Measurements from ENCODE around the gene TREML4.
A peak's percentile ranks its signal among the peaks of the same experiment; 100 is the strongest.
"Not testable (repeated sequence)": the region's sequence is repeated elsewhere in the genome, so short reads cannot be mapped to it uniquely, and the experiment has no call there.

TREML4 gene, protein sequence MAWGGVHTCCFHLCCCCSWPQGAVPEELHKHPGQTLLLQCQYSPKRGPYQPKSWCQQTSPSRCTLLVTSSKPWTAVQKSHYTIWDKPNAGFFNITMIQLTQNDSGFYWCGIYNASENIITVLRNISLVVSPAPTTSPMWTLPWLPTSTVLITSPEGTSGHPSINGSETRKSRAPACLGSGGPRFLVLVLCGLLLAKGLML

DNA sequence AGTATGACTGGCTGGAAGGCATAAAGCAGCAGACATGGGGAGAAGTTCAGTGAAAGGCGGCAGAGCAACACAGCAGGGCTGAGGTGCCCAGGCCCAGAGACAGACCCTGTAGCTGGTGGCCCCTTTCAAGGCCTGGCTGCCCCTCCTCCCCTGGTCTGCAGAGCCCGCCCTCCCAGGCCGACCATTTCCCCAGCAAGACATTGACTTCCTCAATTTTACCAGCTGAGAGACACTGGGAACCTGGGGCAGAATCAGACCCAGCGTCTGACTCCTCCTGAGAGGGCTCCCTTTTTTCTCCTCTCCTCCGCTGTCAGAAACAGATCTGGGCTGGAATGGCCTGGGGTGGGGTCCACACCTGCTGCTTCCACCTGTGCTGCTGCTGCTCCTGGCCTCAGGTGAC, at the start of gene TREML4:
Gene TREML4, plus strand, starts transcription at position 254 of the 400 bp plus-strand sequence. Its CDS starts 79 bp downstream, at position 333.
- no peak for DNase-seq (ENCODE audit: low read depth in 1 of 2, low spot score in 1 of 2)

DNA sequence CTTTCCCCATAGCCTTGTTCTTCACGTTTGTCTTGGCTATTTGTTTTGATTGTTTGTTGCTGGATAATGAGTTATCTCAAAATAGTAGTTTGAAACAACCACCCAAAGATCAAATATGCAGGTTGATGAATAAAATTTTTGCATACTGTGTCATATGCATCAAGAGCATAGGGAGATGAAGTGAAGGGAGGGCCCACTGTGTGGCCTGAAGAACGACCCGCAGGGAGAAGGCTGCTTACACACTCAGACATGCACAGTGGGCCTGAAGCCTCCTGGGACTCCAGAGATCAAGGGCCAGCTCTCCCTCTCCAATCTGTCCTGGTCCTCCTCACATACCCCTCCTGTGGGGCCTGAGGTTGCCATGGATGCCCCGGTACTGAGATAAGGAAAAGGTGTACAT, 49.0 kb upstream of the TREML4 start:
- no peak for DNase-seq (ENCODE audit: low read depth in 1 of 2, low spot score in 1 of 2)

DNA sequence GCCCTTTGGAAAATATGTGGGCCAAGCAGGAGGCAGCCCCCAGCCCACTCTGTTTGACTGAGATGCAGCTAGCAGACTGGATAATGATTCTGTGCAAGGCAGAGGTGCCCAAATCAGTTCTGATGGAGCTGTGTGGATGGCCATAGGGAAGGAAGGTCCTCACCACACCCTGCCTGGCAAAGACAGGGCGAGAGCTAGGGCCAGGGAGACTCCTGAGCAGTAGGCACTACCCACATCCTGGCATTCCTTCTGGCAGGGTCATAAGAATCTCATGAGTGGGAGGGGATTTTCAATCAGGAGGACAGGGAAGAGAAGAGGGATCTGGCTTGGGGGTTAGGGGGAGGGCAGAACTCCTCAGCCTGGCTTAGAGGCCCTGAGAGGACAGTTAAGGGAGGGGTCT, 46.6 kb upstream of the TREML4 start:
- DNase-seq (ENCODE audit: low read depth in 1 of 2, low spot score in 1 of 2) = no peak

DNA sequence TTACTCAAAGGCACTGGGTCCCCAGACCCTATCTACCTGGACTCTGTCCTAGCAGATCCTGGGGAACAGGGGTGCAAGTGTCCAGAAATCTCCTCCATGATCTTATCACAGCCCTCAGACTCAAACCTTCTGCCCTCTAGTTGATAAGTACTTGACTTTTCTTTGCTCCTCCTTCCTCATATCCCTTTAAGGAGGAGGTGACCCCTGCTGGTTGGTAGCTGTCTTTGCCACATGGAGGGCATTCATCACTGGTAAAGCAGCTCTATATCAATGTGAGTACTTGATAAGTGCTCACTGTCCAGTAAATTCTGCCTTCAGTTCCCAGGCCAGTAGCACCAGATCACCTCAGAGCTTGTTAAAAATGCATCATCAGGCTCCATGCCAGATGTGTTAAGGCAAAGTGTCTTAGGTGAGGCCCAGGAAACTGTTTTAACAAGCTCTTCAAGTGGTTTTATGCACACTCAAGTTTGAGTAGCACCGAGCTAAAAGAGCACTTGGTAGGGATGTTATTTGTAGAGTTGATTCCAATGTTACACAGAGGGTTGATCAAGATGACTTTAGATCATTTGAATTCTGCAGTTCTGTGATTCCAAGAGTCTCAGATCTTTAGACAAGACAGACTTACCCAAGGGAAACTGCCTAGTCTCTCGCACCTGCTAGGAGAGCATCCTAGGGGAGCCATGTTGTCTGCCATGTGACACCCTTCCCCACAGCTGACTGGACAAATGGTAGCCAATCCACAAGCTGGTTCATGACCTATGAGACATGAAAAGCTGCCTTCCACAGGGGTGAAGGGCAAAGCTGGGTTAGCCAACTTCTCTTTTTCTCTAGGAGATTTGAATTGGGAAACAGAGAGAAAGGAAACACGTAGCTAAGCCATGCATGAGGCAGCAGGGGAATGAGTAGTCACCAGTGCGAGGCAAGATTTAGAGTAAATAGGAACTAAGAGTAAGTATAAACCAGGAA, 45.8 kb upstream of the TREML4 start:
- no peak for DNase-seq (ENCODE audit: low read depth in 1 of 2, low spot score in 1 of 2)

DNA sequence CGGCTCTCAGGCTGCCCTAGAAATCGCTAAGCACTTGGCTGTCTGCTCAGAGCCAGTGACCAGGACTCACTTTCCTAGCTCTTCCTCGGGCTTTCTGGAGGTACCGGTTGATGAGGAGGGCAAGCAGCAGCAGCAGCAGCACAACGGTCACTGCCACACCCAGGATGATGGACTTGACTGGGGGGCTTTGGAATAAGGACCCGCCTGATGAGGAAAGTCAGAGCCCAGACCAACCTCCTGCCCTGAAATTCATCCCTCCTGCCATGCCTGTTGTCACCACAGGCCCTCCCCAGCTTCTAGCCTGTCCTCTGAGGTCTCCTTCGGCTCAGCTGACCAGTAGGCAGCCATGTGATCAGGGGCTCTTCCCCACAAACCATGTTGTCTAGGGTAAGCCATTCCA, 43.4 kb upstream of the TREML4 start:
- no peak for DNase-seq (ENCODE audit: low read depth in 1 of 2, low spot score in 1 of 2)

DNA sequence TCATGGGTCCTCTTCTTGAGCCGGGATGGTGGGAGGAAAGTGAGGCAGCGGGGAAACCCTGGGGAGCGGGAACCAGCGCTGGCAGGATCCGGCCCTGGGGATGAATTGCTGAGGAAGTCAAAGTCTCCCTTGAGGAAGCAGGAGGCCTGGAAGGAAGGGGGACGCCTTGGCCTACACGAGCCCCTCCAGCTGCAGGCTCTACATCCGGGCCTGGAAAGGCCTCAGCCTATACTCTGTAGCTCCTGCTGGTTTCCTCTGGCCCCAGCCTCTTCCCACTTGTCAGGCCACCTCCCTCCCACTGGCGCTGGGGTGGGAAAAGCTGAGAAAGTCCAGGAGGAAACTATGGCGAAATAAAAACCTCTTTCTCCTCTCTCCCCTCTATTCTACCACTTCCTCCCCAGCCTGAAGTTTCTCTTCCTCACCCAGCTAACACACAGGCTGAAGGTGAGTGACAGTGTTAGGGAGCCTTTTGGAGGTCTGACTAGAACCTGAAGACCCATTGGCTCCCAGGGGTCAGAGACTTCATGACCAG, 42.1 kb upstream of the TREML4 start:
- DNase-seq (ENCODE audit: low read depth in 1 of 2, low spot score in 1 of 2) = no peak

DNA sequence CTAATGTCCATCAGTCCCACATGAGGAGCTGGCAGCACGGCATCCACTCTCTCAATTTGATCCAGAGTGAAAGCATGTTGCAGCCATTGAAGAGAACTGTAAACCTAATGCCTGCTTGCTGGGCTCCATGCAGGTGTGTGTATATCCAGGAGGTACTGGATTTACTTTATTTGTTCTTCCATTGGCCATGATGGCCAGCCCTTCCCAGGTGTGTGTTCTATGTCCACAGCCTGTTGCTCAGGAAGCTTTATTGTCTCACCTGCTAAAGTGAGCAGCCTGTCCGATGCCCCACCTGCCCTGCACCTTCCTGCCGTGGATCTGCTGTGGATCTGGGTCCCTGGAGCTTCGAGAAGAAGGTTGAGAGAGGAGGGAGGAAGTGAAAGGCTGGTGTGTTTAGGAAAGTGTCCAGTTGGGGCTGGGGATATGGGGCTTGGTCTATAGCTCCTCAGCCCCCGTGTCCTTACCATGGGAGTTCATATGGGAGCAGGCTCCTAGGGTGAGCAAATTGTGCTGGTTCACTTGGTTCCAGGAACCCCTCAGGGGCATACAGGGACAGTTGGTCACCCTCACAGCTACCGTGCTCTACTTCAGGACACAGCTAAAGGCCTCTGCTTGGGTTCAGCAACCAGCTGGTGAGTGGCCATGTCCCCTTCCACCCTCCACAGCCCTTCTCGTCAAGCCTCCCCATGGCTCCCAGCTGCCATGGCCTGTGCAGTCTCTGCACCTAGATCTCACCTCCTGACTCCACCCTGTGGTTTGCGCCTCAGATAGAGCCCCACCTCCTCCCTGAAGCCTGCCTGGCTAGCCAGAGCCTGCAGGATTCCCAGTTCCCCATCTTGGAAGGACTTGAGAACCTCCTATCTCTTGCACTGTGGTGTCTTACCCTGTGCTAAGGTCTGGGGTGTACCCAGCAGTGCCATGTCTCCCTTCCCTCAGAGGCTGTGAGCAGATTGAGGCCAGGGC, 39.9 kb upstream of the TREML4 start:
- no peak for DNase-seq (ENCODE audit: low read depth in 1 of 2, low spot score in 1 of 2)

DNA sequence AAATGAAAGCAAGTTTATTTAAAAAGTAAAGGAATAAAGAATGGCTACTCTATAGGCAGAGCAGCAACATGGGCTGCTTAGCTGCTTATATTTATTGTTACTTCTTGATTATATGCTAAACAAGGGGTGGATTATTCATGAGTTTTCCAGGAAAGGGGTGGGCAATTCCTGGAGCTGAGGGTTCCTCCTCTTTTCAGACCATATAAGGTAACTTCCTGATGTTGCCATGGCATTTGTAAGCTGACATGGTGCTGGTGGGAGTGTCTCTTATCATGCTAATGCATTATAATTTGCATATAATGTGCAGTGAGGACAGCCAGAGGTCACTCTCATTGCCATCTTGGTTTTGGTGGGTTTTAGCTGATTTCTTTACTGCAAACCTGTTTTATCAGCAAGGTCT, 39.1 kb upstream of the TREML4 start:
- DNase-seq (ENCODE audit: low read depth in 1 of 2, low spot score in 1 of 2) = not testable (repeated sequence)

DNA sequence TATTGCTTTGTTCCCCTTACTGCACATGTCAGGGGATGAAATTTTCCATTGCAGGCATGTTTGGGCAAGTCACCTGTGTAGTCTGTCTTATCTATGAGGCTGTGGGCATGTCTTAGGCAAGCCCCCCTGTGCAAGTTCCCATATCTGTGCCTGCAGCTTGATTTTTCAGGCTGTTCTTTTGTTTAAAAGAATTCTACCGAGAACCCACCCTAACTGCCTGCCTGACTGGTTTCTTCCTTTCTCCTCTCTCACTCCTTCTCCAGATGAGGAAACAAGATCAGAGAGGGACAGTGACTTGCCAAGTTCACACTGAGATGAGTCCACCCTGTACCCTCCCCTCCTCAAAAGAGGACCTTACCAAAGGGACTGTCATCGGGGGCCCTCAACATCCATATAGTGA, 38.2 kb upstream of the TREML4 start:
- no peak for DNase-seq (ENCODE audit: low read depth in 1 of 2, low spot score in 1 of 2)

DNA sequence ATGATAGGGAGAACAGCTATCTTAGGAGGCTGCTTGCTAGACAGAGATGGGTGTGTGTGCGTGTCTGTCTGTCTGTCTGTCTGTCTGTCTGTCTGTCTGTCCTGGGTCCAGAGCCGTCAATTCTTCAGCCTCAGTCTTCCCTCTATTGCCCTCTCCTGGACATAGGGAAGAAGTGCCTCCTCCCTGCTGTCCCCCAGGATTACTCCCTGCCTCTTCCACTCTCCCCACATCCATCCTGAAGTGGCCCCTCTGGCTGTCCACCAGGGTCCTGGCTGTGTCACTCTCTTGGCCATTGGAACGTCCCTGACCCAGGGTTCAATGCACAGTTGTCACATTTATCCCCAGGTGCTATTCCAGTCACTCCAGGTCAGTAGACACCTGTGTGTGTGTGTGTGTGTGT, 37.4 kb upstream of the TREML4 start:
- DNase-seq (ENCODE audit: low read depth in 1 of 2, low spot score in 1 of 2) = no peak

DNA sequence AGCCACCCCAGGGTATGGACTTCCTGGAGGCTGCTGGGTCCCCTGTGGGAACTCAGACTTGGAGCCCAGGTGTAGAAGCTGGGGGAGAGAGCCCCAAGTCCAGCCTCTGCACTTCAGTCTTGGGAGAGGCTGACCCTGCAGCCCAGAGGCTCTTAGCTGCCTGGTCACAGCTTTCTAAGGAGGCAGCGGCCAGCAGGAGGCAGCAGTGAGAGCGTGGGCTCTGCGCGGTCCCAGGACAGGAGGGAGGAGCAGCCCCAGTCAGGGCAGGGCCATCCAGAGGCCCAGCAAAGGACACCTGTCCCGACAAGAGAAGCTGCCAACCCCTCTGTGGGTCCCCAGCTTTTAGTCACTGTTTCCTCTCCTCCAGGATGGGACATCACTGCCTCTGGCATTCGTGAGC, 36.6 kb upstream of the TREML4 start:
- no peak for DNase-seq (ENCODE audit: low read depth in 1 of 2, low spot score in 1 of 2)

DNA sequence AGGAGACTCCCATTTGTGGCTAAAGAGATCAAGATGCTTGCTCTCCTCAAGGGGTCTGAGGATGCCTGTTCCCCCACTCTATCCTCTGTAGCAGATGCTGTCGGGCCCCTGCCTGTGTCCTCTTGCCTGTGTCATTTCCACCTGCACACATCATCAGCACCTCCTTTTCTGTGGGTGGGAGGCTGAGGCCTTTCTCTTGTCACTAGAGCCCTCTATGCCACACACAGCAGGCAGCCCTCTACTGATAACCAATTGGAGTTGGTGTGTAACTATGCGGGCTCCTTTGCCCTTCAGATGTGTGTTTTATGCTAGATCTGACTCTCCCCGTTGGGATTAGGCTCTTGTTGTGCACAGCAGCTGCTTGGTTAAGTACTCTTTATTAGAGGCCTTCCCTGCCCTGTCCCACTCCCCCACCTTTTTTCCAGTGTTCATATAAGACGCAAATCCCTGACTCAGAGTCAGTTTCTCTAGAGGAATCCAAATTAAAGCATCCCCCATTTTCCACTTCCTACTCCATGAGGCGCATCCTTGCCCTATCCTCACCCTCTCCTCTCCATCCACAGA, 34.9 kb upstream of the TREML4 start:
- no peak for DNase-seq (ENCODE audit: low read depth in 1 of 2, low spot score in 1 of 2)

DNA sequence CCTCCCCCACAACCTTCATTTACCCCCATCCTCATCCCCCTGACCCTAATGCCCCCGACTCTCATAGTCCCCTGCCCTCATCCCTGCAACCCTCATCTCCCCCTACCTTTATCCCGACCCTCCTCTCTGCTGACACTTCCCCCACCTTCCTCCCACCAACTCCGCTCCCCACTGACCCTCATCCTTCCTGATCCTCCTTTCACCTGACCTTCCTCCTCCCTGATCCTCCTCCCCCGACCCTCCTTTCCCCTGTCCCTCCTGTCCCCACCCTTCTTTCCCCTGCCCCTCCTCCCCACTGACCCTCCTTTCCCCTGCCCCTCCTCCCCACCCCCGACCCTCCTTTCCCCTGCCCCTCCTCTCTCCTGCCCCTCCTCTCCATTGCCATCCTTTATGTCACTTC, 34.3 kb upstream of the TREML4 start:
- DNase-seq (ENCODE audit: low read depth in 1 of 2, low spot score in 1 of 2) = no peak

DNA sequence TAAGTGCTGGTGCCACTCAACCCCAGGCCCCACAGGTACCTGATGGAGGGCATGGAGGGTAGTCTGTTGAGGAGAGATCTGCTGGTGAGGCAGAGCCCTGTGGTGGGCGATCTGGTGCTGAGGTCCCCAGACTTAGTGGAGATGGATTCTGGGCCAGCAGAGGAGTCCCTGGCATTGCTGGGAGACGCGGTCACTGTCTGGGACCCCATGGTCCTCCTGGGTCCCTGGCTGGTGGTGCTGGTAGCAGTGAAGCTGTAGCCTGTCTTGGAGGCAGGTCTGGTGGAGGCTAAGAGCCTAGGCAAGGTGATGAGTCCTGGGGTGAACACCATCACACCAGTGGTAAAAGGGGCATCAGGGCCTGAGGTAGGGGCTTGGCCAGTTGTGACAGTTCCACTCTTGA, 33.8 kb upstream of the TREML4 start:
- no peak for DNase-seq (ENCODE audit: low read depth in 1 of 2, low spot score in 1 of 2)

DNA sequence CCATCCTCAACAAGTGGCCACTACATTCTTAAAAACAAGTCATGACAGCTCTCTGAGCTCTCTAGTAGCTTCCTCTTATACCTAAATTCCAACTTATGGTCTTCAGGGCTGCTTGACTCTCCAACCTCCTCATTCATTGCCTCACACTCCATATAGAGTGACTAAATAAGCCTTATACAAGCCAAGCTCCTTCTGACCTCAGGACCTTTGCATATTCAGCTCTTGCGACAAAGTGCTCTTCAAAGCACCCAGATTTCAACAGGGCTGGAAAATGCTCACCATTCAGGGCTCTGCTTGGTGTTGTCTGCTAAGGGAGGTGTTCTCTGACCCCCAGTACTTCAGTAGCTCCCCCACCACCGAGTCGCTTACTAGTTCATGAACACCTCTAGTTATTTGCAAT, 30.9 kb upstream of the TREML4 start:
- no peak for DNase-seq (ENCODE audit: low read depth in 1 of 2, low spot score in 1 of 2)

DNA sequence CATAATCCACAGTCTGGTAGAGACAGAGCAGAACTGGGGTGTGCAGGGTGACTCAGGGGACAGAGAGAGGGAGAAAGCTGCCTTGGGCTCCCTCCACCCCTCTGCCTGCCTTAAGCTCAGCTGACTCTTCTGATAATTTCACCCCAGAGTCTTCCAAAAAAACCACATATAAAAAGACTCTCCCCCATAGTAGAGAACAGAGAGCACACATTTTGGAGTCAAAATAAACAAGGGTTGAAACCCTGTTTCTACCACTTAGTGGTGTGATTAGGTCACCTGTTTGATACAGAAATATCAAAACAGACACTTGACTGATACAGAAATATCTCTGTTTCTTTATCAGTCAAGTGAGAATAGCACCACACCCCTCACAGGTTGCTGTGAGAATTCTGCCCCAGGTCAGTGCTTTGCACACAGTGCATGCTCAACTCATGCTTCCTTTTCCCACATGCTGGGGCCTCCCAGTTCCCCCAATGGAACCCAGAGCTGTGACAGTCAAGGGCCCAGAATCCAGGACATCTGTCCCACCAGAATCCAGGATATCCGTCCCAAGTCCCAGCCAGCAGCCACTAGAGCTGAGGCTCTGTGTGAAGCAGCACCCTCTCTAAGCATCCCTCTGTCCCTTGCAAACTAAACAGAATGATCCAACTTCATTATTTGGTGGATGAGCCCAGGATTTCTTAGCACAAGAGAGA, 28.4 kb upstream of the TREML4 start:
- DNase-seq (ENCODE audit: low read depth in 1 of 2, low spot score in 1 of 2) = no peak

DNA sequence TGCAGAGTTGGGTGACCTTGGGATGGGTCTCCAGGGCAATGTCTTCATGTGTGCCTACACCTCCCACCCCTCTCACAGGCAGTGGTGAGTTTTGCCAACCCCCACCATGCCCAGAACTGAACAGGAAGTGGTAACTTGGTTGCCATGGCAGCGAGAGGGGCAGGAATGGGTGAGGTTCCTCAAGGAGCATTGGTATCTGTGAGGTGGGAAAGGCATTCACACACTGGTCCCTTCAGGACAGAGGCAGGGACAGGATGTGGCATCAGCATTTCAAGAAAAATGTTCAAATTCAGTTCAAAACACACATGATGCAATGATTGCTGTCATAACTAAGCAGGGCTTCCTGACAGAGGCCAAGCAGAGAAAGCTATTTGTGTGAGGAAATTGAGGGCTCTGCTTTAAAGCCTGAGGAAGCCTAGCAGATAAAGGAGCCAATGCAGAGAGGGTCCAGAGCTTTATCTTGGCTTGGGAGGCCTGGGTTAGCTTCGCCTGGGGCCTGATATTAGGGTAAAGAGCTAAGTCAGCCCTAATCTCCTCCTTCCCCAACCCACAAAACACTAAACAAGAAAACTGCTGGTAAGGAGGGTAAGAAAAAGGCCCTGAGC, 27.8 kb upstream of the TREML4 start:
- DNase-seq (ENCODE audit: low read depth in 1 of 2, low spot score in 1 of 2) = peak; percentile 20

DNA sequence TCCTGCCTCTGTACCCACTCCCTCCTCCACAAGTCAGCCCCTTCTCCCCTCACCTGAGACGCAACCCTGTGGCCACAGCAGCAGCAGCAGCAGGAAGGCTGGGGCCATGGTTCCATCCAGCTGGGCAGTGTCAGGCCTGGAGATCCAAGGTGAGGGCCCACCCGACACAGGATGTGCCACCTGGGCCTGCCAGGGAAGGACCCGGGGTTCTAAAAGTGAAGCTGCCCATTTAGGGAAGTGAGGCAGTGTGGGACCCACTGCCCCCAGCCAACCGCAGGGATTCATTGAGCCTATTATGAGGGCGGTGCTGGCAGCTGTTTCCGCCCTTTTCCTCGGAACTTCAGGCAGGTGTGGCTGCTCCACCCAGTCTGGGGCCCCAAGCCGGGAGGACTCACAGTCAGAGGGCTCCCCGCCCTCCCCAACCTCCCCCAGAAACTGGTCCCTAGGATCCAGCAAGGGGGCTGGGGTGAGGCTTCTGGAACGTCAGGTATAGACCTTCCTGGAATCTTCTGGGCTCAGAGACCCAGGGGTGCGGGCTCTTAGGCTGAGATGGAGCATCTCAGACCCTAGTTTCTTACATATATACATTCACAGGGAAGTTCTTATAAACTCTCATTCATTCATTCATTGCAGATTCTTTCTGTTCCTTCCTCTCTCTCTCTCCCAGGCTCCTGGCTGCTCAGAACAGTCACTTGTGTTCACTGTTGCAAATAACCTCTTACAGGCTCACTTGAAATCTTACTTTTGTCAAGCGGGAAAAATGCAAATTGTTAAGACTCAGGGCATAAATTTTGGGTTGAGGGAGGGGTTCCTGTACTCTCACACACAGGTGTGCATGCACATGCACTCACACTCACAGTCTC, 27.0 kb upstream of the TREML4 start, which contains the start of gene TREML2:
Gene TREML2, minus strand, starts transcription at position 249 of the 863 bp plus-strand sequence. Its CDS starts 141 bp downstream, at position 108.
- no peak for DNase-seq (ENCODE audit: low read depth in 1 of 2, low spot score in 1 of 2)

DNA sequence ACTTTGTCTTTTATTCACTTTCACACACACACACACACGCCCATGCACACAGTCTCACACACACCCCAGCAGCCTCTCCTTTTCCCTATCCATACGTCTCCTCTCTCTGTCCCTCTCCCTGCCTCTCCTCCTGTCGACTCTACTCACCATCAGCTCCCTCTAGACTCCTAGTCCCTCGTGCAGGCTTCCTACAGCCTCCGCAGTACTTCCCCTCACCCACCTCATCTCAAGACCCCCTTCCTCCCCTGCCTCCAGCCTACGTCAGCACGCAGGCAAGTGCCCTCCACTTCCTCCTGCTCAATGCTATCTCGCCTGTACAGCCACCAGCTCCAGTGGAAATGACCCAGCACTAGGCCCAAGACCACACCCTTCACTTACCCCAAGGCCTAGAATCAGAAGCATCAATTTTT, 26.4 kb upstream of the TREML4 start:
- no peak for DNase-seq (ENCODE audit: low read depth in 1 of 2, low spot score in 1 of 2)
